ENCODE results near the gene MED12L.
A peak's percentile ranks its signal among the peaks of the same experiment; 100 is the strongest.

The MED12L gene

DNA sequence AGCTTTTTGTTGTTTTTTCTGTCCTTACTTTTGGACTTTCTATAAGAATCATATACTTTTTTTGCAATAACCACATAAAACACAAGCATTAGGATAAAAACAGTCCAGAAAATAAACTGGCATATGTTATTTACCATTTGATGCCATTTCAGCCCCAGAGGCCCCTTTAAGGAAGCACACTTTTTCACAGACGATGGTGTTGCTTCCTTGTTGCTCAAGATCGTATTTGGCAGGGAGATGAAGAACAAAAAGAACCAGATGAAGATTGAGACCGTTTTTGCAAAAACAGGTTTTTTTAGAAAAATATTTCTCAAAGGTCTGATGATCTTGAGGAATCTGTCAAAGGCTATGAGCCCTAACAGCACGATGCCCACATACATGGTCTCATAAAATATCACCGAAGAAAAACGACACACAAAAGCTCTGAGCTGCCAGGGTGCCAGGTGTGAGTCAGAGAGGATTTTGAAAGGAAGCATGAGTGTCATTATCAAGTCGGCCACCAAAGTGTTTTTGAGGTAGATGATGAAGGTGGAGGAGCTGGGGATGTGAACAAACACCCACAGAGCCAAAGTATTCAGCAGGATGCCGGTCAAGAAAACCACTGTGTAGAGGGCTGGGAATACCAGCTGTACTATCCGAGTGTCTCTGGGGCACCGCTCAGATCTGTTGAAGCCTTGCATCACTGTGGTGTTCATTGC is 243.0 kb downstream of the MED12L start:
- in situ Hi-C loops (cut with HindIII; ENCODE audit: low sequenced_read_pairs) = no loop called here
- DNase-seq (ENCODE audit: low read depth, low spot score) = no peak
- no peak overlapping the region for H3K4me3 ChIP-seq (ENCODE audit: low read depth, low read length)
- TF ChIP-seq, protein P1, sequence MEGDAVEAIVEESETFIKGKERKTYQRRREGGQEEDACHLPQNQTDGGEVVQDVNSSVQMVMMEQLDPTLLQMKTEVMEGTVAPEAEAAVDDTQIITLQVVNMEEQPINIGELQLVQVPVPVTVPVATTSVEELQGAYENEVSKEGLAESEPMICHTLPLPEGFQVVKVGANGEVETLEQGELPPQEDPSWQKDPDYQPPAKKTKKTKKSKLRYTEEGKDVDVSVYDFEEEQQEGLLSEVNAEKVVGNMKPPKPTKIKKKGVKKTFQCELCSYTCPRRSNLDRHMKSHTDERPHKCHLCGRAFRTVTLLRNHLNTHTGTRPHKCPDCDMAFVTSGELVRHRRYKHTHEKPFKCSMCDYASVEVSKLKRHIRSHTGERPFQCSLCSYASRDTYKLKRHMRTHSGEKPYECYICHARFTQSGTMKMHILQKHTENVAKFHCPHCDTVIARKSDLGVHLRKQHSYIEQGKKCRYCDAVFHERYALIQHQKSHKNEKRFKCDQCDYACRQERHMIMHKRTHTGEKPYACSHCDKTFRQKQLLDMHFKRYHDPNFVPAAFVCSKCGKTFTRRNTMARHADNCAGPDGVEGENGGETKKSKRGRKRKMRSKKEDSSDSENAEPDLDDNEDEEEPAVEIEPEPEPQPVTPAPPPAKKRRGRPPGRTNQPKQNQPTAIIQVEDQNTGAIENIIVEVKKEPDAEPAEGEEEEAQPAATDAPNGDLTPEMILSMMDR (IDR thresholded peaks at IDR 0.05; ENCODE audit: low read depth, low read length) = no peak

DNA sequence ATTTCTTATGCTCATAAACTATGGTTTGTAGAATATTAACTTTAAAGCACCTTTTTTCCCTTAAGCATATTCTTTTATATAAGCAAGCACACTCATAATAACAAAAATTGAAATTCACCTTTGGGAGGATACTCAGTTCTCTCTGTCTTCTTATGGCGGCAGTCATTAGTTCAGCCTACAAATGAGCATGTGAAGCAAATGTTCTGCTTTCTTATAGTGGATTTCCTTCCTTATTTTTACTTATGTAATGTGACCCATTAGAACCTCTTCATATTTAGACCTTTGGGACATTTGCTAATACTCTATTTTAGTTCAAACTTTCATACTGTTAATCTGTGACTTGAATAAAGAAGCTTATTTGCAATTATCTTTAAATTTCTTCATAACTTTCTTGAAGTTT is 243.9 kb downstream of the MED12L start, which contains the start of gene P2RY13:
Gene P2RY13 (minus strand): TSS at position 187 of the 400 bp plus-strand sequence. CDS start 21 bp downstream, at position 166.
- TF ChIP-seq, protein P1 (IDR thresholded peaks at IDR 0.05; ENCODE audit: low read depth, low read length) = no peak
- no peak within 1 kb of the TSS for H3K4me3 ChIP-seq (ENCODE audit: low read depth, low read length)
- in situ Hi-C loops (cut with HindIII; ENCODE audit: low sequenced_read_pairs) = no loop called here
- no peak for DNase-seq (ENCODE audit: low read depth, low spot score)

DNA sequence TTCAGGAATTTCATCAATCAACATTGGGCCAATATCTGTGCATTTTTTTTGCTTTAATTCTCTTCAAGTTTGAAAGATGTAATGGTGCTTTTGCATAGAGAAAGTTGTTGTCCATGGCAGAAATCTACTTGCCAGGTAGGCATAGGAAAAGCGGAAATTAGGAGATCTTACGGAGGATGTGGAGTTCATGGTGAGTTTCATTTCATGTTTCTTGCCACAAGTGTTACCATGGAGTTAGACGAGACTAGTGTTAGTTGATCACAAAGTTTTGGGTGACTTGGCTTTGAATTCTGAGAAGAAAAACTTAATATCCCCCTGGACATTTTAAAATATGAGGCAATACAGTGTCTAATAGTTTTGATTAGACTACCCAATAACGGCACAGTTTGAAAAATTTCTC is 244.9 kb downstream of the MED12L start:
- DNase-seq (ENCODE audit: low read depth, low spot score) = no peak
- in situ Hi-C loops (cut with HindIII; ENCODE audit: low sequenced_read_pairs) = no loop called here
- no peak overlapping the region for H3K4me3 ChIP-seq (ENCODE audit: low read depth, low read length)

GRCh38 chr3:151330899-151331298 is 245.4 kb downstream of the MED12L start:
- TF ChIP-seq, protein P1 (IDR thresholded peaks at IDR 0.05; ENCODE audit: low read depth, low read length) = no peak
- DNase-seq (ENCODE audit: low read depth, low spot score) = no peak
- in situ Hi-C loops (cut with HindIII; ENCODE audit: low sequenced_read_pairs) = no loop called here
- H3K4me3 ChIP-seq (ENCODE audit: low read depth, low read length) = no peak overlapping the region

More for the DNA sequence above, 244.9 kb downstream of the MED12L start:
- TF ChIP-seq, protein P1 (IDR thresholded peaks at IDR 0.05; ENCODE audit: low read depth, low read length) = no peak

GRCh38 chr3:151331696-151332095 is 246.2 kb downstream of the MED12L start:
- no peak for DNase-seq (ENCODE audit: low read depth, low spot score)
- no peak overlapping the region for H3K4me3 ChIP-seq (ENCODE audit: low read depth, low read length)
- TF ChIP-seq, protein P1 (IDR thresholded peaks at IDR 0.05; ENCODE audit: low read depth, low read length) = no peak
- in situ Hi-C loops (cut with HindIII; ENCODE audit: low sequenced_read_pairs) = no loop called here

DNA sequence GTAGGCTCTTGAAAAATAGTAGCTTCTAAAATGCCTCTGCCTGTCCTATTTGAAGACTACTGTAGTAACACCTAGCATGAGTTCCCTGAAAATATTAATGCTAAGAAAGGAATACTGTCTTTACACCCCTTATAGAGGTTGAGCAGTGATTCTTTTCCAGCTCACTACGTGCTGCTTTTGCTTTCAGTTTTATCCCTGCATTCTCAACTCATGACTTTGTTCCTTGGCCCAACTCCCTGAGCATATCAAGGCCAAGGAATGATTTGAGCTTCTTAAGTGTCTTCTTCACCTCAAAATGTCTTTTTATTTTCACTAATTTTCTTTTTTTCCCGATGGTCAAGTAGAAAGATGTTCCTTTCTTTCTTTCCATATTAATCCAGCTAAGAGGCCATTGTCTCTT is 260.4 kb downstream of the MED12L start:
- no peak overlapping the region for H3K4me3 ChIP-seq (ENCODE audit: low read depth, low read length)
- DNase-seq (ENCODE audit: low read depth, low spot score) = peak; percentile 73
- in situ Hi-C loops (cut with HindIII; ENCODE audit: low sequenced_read_pairs) = no loop called here
- TF ChIP-seq, protein P1 (IDR thresholded peaks at IDR 0.05; ENCODE audit: low read depth, low read length) = no peak

Data from astrocyte of the spinal cord (primary cell).